HG03521 (cell line): ENCODE results near the gene ARHGEF17.
A peak's percentile ranks its signal among the peaks of the same experiment; 100 is the strongest.

Experiments used
- ATAC-seq: cut with Tn5 transposase; IDR thresholded peaks from one replicate; pipeline ENCODE4 v1.9.1; 2021; ENCODE audit warnings: mild to moderate bottlenecking, moderate library complexity; ENCODE audit not compliant: unreplicated experiment

The ARHGEF17 gene

DNA sequence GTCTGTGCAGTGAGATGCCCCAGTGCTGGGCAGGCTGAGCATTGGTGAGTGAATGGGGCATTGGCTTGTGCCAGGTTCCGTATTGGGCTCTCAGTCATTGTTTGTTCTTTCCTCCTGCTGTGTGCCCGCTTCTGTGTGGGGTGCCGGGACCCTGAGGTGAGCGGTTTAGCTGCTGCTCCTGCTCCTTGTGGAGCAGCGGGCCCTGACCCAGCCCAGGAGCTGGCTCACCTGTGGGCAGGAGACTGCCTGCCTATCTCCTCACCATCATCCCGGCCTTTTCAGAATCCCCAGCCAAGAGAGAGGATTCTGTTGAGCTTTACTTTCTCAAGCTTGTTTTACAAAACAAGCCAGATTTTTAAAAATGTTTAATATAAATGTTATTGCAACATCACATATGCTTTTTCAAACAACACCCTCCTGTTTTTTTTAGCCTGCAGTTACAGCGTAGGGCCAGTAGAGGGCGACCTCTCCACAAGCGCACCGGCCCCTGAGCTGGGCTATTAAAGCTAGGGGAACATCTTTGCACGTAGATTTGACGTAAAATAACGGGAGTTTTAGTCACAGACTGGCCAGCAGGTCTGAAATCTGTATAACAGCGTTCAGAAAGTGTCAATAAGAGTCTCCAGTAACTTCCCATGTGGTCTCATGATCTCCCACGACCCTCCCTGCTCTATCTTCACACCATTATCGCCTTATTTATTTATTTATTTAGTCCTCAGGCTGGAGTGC, 43.0 kb downstream of the ARHGEF17 start:
- ATAC-seq, result no peak

DNA sequence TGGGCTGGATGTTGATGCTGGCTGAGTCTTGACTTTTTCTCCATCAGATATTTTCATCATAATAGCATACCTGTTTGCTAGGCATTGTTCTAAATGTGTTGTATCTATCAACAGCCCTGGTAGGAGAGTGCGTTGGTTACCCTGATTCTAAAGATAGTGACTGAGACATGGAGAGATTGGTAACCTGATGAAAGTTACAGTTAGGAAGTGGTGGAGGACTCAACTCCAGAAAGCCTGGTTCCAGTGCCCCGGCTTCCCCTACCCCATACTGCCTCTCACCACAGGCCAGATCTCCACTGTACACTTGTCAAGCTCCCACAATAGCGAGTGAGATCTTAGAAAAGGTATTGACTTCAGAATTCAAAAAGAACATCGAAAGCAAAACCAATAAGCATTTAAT, 45.3 kb downstream of the ARHGEF17 start:
- ATAC-seq, result no peak

DNA sequence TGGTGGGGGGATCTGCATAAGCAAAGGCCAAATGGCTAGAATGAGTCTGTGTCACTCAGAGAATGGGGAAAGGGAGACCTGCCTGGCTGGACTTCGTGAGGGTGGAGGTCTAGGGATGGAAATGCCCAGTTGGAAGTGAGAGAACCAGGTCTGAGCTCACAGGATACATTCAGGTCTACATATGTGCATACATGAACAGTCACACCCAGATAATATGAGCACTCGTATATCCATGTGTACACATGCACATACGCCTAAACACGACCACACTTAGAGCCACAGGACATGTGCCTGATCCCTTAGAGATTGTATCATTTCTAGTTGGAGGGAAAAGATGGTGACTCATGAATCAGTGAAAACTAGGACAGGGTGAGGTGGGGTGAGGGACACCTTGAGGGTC, 47.0 kb downstream of the ARHGEF17 start:
- ATAC-seq, result no peak

DNA sequence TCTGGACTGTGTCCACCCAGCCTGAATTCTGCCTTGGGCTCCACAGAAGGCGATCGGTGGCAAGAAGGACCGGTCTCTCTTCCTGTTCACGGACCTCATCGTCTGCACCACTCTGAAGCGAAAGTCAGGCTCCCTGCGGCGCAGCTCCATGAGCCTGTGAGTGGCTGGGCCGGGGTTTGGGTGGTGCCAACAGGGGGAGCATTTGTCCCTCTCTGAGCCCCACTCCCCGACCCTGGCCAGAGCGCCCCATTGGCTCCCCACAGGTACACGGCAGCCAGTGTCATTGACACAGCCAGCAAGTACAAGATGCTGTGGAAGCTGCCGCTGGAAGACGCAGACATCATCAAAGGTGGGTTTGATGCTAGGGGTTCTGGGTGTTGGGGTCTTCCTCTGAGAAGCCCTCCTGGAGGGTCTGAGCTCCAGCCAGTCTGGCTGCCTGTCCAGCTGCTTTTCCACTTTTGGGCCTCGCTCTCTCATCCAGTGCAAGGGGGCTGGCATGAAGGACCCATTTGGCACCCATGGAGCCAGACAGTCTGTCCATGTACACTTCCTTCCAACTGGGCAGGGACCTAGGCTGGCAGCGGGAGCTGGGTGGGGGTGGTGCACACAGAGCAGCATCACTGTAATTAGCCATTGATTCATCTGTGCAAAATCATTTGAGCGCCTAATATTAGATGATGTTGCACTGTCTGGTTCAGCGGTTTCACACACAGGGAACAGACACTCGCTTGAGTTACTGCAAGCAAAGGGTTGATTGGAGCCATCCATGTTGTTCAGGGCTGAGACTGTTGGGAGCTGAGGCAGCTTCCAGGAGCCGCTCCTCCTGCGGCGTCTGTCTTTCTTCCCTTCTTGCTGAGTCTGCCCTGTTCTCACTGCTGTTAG, 49.1 kb downstream of the ARHGEF17 start:
- no peak for ATAC-seq

DNA sequence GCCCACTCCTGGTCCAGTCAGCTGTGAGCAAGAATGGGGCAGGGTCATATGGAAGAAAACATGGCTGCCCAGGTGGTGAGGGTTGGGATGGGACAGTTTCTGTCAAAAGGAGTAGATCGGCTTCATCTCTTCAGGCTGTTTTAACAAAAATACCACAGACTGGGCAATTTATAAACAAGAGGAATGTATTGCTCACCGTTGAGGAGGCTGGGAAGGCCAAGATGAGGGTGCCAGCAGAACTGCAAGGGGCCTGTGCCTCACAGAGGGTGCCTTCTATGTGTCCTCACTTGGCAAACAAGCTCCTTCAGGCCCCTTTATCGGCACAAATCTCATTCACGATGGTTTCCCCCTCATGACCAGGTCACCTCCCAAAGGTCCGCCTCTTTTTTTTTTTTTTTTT, 50.0 kb downstream of the ARHGEF17 start:
- no peak for ATAC-seq

DNA sequence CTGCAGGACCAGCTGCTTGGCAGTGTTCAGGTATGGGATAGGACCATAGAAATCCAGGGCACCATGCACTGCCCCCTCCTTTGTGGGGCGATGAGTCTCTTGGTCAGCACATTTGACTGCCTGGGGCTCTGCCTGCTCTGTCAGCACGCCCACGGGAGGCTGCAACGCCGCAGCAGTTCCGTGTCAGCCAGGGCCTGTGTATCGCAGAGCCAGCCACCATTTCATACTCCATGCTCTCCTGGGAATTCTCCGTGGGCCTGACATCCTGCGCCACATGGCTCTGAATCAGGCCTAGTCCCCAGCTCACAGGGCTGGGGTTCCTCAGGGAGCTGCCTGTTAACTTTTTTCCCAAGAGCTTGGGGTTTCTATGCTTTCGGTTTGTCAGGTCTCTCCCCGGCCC, 51.3 kb downstream of the ARHGEF17 start:
- ATAC-seq, result no peak

DNA sequence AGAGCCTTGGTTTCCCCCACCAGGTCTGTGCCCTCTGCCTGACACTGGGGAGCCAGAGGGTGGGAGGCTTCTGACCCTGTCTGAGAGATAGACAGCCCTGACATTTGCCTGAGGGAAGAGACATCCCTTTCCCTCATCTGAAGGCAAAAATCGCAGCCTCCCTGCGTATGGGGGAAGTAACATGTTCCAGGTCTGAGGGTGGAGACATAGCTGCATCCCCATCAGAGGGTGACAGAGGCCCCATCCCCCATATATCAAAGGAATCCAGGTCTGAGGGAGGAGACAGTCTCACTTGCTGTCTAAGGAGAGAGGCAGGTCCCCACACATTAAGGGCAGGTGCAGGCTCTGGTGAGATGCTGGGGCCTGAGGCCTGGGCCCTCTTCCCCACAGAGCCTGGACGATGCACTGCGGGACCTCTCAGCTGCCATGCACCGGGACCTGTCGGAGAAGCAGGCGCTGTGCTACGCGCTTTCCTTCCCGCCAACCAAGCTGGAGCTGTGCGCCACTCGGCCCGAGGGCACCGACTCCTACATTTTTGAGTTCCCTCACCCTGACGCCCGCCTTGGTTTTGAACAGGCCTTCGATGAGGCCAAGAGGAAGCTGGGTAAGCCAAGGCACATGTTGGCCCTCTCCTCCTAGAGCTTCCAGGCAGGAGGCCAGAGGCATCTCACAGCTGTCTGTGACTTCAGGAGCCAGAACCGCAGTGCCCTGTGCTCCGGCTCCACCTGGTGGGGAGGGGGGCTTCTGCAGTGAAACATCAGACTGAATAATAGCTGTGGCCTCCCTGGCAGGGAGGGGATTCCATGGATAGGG, 52.1 kb downstream of the ARHGEF17 start:
- no peak for ATAC-seq

DNA sequence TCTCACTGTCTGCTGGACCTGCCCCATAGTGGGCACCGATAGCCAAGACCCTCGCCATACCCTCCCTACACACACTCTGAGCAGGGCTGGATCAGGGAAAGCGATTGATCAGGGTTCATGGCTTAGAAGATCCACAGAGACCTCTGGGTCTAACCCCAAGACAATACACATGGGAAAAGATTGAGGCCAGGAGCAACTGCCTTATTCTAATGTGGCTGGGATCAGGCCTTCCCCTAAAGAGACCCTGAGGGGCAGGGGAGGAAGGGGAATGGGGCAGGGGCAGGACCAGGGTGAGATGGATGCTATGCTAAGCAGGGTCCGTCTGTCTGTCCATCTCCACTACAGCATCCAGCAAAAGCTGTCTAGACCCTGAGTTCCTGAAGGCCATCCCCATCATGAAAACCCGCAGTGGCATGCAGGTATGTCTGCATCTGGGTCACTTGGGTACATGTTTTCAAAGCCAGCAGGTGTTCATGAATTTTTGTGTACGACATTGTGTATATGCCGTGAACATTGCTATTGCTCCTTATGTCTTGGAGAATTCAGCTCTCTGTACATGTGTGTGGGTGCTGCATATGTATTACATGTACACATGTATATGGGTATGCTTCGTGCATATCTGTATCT, 52.8 kb downstream of the ARHGEF17 start:
- no peak for ATAC-seq

DNA sequence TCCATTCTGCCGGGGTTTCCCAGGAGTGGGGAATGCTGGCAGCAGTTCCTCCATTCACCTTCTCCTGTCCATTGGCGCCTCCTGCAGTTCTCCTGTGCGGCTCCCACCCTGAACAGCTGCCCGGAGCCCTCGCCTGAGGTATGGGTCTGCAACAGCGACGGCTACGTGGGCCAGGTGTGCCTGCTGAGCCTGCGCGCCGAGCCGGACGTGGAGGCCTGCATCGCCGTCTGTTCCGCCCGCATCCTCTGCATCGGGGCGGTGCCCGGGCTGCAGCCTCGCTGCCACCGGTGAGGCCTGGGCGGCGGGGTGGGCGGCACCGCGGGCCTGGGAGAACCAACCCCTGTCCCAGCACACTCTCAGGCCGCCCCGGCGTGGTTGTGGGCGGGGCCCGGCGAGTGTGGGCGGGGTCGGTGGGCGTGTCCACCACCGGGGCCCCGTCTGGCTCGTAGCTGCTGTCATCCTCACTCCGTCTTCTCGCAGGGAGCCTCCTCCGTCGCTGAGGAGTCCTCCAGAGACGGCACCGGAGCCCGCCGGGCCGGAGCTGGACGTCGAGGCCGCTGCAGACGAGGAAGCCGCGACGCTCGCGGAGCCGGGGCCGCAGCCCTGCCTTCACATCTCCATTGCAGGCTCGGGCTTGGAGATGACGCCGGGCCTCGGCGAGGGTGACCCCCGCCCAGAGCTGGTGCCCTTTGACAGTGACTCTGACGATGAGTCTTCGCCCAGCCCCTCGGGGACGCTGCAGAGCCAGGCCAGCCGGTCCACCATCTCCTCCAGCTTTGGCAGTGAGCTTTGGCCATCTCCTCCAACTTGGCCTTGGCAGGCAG, 54.1 kb downstream of the ARHGEF17 start:
- no peak for ATAC-seq

DNA sequence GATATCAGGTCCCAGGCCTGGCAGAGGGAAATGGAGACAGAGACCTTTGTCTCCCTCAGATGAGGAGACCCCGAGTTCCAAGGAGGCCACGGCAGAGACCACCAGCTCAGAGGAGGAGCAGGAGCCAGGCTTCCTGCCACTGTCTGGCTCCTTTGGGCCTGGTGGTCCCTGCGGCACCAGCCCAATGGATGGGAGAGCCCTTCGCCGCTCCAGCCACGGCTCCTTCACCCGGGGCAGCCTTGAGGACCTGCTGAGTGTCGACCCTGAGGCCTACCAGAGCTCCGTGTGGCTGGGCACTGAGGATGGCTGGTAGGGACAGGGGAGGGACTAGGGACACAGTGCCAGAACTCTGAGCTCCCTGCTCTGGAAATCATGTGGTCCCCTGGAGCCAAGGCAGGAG, 55.1 kb downstream of the ARHGEF17 start:
- ATAC-seq, result no peak

DNA sequence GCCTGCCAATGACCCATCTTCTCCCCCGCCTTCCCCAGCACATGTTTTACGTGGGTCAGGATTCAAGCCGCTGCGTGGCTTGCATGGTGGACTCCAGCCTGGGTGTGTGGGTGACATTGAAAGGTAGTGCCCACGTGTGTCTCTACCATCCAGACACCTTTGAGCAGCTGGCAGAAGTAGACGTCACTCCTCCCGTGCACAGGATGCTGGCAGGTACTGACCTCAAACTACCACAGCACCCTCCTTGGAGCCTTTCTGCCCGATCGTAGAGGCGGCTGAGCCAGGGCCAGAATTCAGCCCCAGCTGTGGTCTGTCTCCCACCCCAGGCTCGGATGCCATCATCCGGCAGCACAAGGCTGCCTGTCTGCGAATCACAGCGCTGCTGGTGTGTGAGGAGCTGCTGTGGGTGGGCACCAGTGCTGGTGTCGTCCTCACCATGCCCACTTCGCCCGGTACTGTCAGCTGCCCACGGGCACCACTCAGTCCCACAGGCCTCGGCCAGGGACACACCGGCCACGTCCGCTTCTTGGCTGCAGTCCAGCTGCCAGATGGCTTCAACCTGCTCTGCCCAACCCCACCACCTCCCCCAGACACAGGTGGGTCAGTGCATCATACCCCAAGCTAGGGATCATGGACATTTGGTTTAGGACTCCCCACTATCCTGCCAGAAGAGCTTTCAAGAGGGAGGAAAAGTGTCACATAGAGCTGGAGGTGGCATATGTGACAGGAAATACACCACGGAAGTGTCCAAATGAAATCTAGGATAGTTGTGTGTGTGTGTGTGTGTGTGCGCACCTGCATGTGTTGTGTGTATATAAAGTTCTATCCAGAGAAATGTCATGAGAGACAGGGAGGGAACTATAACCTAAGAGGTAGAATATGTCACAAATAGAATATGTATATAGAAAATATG, 57.5 kb downstream of the ARHGEF17 start:
- no peak for ATAC-seq

DNA sequence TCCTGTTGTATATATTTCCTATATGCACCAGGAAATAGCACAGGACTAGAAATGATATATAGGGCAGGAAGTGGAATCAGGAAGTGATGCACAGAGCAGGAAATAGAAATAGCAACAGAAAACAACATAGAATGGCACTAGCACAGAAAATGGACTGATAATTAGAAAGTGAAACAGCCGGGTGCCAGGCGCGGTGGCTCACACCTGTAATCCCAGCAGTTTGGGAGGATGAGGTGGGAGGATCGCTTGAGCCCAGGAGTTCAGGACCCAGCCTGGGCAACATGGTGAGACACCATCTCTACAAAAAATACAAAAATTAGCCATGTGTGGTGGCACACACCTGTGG, 58.2 kb downstream of the ARHGEF17 start:
- ATAC-seq, result no peak

DNA sequence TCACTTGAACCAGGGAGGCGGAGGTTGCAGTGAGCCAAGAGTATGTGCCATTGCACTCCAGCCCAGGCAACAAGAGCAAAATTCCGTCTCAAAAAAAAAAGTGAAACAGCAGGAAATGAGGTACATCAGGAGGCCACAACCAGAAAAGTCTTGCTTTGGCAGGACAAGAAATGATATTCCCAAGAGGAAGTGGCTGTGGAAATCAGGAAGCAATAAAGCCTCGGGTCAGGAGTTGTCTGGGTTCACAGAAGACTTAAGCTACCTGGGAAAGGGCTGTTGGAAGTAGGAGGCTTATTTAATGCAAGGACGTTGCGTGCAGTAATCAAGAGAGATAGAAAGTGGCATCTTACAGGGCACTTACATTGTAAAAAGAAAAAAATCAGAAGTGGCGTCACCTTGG, 58.9 kb downstream of the ARHGEF17 start:
- no peak for ATAC-seq

DNA sequence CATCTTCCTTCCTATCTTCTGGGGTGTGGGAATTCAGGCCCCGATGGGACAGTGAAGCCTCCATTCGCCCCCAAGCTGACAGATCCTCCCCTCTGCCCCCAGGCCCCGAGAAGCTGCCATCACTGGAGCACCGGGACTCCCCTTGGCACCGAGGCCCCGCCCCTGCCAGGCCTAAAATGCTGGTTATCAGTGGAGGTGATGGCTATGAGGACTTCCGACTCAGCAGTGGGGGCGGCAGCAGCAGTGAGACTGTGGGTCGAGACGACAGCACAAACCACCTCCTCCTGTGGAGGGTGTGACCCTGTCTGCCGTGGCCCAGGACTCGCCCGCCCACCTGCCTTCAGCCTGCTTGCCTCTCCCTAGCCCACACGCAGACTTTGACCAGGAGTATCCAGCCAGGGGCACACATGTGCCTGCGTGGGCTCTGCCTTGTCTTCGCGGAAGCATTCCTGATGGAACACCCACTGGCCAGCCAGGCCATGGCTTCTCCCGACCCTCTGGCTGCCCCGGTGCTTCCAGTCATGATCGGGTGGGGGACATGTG, 59.5 kb downstream of the ARHGEF17 start:
- ATAC-seq, result no peak

DNA sequence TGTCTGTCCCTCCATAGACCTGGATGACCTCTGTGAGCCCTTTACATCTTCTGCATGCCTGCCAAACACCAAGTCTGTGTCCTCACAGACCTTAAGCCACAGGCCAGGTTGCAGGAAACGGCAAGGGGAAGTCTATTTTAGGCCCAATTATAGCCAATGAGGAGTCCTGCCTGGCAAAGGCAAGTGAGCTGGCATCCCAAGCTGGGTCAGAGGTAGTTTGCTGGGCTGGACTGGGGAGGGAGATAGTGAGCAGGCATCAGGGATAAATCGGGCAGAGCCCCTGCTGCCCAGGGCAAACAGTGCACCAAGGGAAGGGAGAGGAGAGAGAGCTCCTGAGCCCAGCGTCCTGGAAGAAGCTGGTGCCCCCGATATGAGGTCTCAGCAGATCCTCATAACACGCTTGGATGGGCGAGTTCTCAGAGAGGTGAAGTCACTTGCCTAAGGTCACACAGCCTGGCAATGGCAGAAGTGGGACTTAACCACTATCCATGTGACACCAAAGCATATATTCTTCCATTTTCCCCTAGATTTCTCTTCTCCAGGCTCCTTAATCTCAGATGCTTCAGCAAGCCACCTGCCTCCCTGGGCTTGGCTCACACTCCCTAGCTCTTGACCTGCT, 64.4 kb downstream of the ARHGEF17 start:
- no peak for ATAC-seq

DNA sequence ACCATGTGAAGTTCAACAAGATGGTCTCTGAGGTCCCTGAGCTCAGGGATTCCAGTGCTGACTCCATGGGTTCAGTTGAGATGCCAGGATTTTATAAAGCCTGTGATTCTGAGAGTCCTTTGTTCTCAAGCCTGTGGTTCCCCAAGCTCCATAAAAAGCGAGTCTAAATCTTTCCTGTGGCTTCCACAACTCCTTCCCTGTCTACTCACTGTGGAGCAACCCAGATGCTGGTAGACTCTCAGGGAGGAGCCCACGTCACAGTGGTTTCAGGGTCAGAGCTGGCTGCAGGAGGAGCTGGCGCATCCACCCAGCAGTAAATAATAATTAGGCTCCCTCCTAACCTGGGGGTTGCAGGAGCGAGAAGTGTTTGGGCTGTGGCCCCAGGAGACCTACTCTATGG, 66.1 kb downstream of the ARHGEF17 start:
- ATAC-seq, result no peak

DNA sequence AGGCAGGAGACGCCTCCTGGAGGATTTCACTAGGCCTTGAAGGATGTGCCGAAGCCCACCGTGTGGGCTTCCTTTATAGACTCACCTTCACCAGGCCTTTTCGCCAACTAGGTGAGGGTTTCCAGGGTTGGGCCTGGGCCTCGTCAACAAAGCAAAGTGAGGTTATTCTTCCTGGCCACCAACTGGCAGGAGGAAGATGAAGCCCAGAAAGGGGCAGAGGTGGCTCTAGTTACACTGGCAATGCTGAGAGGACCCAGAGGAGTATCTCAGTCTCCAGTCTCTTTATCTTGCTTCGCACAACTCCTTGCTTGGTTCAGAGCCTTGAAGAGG, 67.7 kb downstream of the ARHGEF17 start:
- ATAC-seq, result no peak

DNA sequence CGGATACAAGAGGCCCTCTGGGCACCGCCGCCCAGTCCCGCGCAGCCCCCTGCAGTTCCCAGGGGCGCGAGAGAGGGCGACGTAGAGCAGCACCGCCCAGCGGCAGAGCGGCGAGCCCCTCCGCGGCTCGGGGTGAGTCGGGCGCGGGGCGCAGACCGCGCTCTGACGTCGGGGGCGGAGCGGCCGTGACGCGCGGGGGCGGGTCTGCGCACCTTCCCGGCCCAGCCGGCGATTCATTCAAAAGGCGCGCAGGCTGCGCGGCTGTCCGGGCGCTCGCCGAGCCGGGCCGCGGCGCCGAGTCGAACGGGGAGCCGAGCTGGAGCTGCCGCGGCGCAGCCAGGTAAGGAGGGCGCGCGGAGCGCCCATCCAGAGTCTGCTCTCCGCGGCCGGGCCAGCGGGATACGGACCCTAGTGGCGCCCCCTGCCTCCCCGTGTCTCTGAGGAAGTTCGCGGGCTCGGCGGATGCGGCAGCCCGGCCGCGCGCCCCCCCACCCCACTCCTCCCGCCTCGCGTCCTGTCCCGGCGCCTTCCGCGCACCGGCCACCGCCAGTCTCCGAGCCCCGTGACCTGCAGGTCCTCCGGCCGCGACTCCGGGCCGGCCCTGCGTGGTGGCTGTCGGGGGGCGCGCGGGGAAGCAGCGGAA, 68.2 kb downstream of the ARHGEF17 start, which contains the start of gene RELT:
RELT (plus strand) TSS at position 240 of the 643 bp plus-strand sequence. CDS start 12,738 bp downstream, outside the sequence.
- peak; percentile 78 for ATAC-seq
